Stomach (tissue), 9 donors: Measurements from ENCODE around the gene NFIX. TPM values are rescaled to one million over a fixed set of nuclear protein-coding genes. Genes with fewer than 3 reads are reported as not detected.

Experiments used
- DNase-seq, 2 donors: peaks; one replicate each; pipeline versions ENCODE4 v3.0.0 to v3.0.0-alpha.2; 2013 to 2019
- H3K27ac ChIP-seq, 5 donors: fragments of 200-600 bp in 4 of 5; sonication (generic) in 4 of 5; one replicate each; pipeline ENCODE4 v1.5.1; 2013 to 2019; ENCODE audit warnings: mild to moderate bottlenecking in 1 of 5, moderate library complexity in 1 of 5
- H3K27me3 ChIP-seq, 3 donors: fragments of 200-600 bp; sonication (generic); one replicate each; pipeline ENCODE4 v1.5.1; 2017 to 2019; ENCODE audit warnings: mixed run types in 1 of 3
- H3K36me3 ChIP-seq, 4 donors: fragments of 200-600 bp; sonication (generic); 1 replicate in 3 of 4; 2 replicates in 1 of 4; pipeline ENCODE4 v1.5.1; 2016 to 2019
- H3K4me1 ChIP-seq, 4 donors: fragments of 200-600 bp; sonication (generic); one replicate each; pipeline ENCODE4 v1.5.1; 2016 to 2019
- H3K4me3 ChIP-seq, 4 donors: fragments of 200-600 bp; sonication (generic) in 3 of 4; one replicate each; pipeline ENCODE4 v1.5.1; 2016 to 2019; ENCODE audit warnings: mild to moderate bottlenecking in 1 of 4
- H3K9me3 ChIP-seq, 4 donors: fragments of 200-600 bp; sonication (generic); one replicate each; pipeline ENCODE4 v1.5.1; 2016 to 2019
- EP300 ChIP-seq: sonication (generic); formaldehyde crosslinking; IDR thresholded peaks from one replicate; pipeline ENCODE4 v1.6.1; 2017; ENCODE audit warnings: antibody characterized with exemption
- POLR2A ChIP-seq, 4 donors: fragments of 450-650 bp; IDR thresholded peaks; one replicate each; pipeline ENCODE4 v1.6.1; 2016; ENCODE audit warnings: antibody characterized with exemption in 4 of 4, control low read depth in 2 of 4, mild to moderate bottlenecking in 1 of 4, moderate library complexity in 1 of 4
- POLR2AphosphoS5 ChIP-seq, 3 donors: sonication (generic); formaldehyde crosslinking; IDR thresholded peaks; one replicate each; pipeline ENCODE4 v1.6.1; 2016; ENCODE audit warnings: antibody characterized with exemption in 3 of 3
- WGBS, 5 donors: extraction: QIAGEN DNeasy Blood & Tissue Kit in 3 of 5; methylation state at CpG; one replicate each; pipeline versions ENCODE4 v1.1.5 to v1.1.7; 2013 to 2018; 5-methylcytosine and 5-hydroxymethylcytosine counted together
- intact Hi-C: fragments of 100-400 bp; cut with DNase I; formaldehyde crosslinking; loops from one replicate; pipeline ENCODE4 v1.15.1; 2023; ENCODE audit warnings: low total_unique reads
- polyA plus RNA-seq, 3 donors: library from polyadenylated mRNA; stranded (reverse); fragments of 200-250 nt; gene quantifications; one replicate each; pipeline ENCODE4 v1.2.3, GENCODE V29; 2013
- total RNA-seq, 5 donors: library from RNA; depleted of rRNA; stranded (reverse); fragments of >200 nt; gene quantifications; one replicate each; pipeline versions ENCODE4 v1.1.0 to v1.2.3, GENCODE V29; 2014 to 2016
- TF ChIP-seq, protein P1 (sequence below), 7 experiments: fragments of 450-650 bp in 4 of 7; fragments of 200-600 bp in 3 of 7; sonication (generic) in 3 of 7; IDR thresholded peaks; one replicate each; pipeline ENCODE4 v1.5.1; 2016 to 2019; ENCODE audit warnings: antibody characterized with exemption in 7 of 7, control low read depth in 2 of 7, mild to moderate bottlenecking in 1 of 7
- donor health status: healthy with polysubstance abuse.
- donor health status: Bipolar disorder and iron deficiency.
- donor health status: healthy.

The NFIX gene
- total and polyA plus RNA-seq, 8 donors = 11.5 to 183 (median 37.6) TPM

DNA sequence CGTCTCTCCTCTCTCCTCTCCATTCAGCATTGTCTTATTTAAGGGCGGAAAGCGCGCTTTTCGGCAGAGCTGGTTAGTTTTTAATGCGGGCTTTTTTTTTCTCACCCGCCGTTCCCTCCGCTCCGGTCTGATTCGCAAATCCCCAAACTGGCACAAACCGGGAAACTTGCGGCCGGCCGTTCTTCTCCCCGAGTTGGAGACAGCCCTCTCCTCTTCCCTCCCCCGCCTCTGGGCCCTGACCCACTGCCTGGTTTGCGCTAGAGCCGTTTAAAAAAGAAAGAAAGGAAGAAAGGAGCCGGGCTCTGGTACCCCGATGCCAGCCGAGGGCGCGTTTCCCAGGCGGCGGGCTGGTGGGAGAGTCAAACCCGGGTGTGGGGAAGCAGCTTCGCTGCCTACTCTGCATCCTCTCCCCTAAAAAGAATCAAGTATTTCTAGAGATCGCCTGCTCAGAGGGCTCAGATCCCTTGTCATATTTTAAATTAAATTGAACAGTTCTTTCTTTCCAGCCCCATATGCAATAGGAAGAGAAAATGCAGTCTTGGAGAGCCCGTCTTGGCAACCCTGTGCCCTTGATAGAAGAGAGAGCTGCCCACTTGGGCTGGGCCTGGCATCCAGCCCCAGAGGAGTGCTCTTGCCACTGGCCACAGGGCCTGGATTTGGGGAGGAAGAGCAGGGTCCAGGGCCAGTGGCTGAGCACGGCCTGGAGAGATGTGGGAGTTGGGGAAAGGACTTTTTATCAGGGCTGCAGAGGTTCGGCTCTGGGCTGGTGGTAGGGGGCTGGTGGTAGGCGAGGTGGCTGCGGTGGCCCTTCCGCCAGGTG, 19.0 kb downstream of the NFIX start:
- Histone ChIP-seq H3K4me1 (peaks cover 94 to 100% (median 99%) of the 10 kb centered on the region in 4 donors), H3K27ac (peak overlapping the region; percentile 59 to 94 (median 91)), H3K36me3 (no peaks in the 10 kb centered on the region), H3K27me3 (peaks cover 0 to 54% (median 13%) of the 10 kb centered on the region in 3 donors), H3K4me3 (peak overlapping the region; percentile 25 to 40 (median 31)), H3K9me3 (no peaks in the 10 kb centered on the region)
- DNase-seq = no peak
- 44 to 60% (median 47%) methylated on average over 35 of the region's 35 CpGs for WGBS, 5 donors
- TF ChIP-seq, protein P1, sequence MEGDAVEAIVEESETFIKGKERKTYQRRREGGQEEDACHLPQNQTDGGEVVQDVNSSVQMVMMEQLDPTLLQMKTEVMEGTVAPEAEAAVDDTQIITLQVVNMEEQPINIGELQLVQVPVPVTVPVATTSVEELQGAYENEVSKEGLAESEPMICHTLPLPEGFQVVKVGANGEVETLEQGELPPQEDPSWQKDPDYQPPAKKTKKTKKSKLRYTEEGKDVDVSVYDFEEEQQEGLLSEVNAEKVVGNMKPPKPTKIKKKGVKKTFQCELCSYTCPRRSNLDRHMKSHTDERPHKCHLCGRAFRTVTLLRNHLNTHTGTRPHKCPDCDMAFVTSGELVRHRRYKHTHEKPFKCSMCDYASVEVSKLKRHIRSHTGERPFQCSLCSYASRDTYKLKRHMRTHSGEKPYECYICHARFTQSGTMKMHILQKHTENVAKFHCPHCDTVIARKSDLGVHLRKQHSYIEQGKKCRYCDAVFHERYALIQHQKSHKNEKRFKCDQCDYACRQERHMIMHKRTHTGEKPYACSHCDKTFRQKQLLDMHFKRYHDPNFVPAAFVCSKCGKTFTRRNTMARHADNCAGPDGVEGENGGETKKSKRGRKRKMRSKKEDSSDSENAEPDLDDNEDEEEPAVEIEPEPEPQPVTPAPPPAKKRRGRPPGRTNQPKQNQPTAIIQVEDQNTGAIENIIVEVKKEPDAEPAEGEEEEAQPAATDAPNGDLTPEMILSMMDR (IDR thresholded peaks at IDR 0.05) = no peak
- TF ChIP-seq POLR2AphosphoS5 (IDR thresholded peaks at IDR 0.05) = no peak
- no peak for TF ChIP-seq EP300
- no peak for TF ChIP-seq POLR2A (IDR thresholded peaks at IDR 0.05)
- intact Hi-C loops = no loop called here

DNA sequence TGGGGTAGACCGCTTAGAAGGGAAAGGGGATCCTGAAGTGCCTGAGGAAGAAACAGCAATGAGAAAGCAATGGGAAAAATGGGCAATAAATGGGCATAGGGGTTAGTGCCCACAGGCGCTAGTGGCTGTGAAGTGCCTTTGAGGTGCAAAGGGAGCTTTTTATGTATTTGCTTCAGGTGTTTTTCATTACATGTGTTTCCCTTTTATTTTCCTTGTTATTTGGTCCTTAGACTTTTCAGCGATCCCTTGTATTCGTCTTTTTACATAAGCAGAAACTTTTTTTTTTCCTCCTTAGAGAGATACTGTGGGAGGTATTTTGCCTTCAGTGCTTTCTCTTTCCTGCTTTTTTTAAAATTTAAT, 19.6 kb downstream of the NFIX start:
- intact Hi-C loops = no loop called here
- Histone ChIP-seq H3K9me3 (no peaks in the 10 kb centered on the region), H3K27ac (peak overlapping the region; percentile 47 to 94 (median 91)), H3K4me3 (peak overlapping the region in 1 of 4 donors; percentile 40), H3K36me3 (no peaks in the 10 kb centered on the region), H3K4me1 (peaks cover 92 to 100% (median 99%) of the 10 kb centered on the region in 4 donors), H3K27me3 (peaks cover 0 to 48% (median 13%) of the 10 kb centered on the region in 3 donors)
- TF ChIP-seq POLR2AphosphoS5 (IDR thresholded peaks at IDR 0.05) (no peak), POLR2A (IDR thresholded peaks at IDR 0.05) (no peak), EP300 (no peak)
- TF ChIP-seq, protein P1 (IDR thresholded peaks at IDR 0.05) = no peak
- 60 to 74% (median 69%) methylated on average over 4 of the region's 4 CpGs for WGBS, 5 donors
- DNase-seq = no peak

DNA sequence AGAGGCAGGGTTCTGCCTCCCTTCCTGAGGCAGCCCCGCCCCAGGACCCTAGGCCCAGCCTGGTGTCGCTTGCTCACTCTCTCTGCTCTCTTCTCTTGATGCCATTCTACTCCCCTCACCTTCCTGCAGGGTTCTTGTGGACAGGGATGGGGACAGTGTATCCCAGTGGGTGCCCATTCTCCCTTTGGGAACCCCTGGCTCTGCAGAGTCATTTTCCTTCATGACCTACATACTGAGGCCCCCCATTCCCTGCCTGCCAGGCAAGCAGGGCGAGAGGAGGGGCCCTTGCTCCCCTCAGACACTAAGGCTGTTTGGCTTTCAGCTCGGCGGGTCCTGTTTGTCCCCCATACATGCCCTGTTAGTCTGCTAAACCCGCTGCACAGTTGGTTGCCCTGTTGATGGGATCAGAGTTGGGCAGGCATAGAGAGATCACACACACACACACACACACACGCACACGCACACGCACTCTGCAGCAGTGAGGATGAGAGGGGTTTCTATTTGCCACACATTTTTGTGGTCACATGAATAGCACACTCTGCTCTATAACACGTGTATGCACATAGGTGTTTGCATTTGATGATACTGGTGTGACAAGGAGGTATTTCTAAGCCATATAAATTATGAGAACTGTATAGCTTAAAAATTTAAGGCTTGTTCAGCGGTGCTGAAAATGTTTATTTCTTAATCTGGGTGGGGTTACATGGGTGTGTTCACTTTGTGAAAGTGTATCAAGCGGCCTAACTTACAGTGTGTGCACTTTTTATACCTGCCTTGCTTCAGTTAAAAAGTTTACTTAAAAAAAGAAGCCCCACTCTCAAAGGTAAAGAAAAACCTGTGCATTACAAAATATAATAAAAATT, 20.3 kb downstream of the NFIX start:
- no peak for TF ChIP-seq EP300
- no peak for TF ChIP-seq POLR2AphosphoS5 (IDR thresholded peaks at IDR 0.05)
- no peak for TF ChIP-seq POLR2A (IDR thresholded peaks at IDR 0.05)
- TF ChIP-seq, protein P1 (IDR thresholded peaks at IDR 0.05) = no peak
- H3K27me3 ChIP-seq = peaks cover 0 to 41% (median 13%) of the 10 kb centered on the region in 3 donors
- 31 to 48% (median 36%) methylated on average over 12 of the region's 12 CpGs for WGBS, 5 donors
- H3K36me3 ChIP-seq = no peaks in the 10 kb centered on the region
- intact Hi-C loops = no loop called here
- H3K27ac ChIP-seq = peak overlapping the region; percentile 47 to 94 (median 91)
- H3K4me1 ChIP-seq = peaks cover 92 to 100% (median 99%) of the 10 kb centered on the region in 4 donors
- no peak for DNase-seq
- H3K9me3 ChIP-seq = no peaks in the 10 kb centered on the region
- H3K4me3 ChIP-seq = peak overlapping the region in 1 of 4 donors; percentile 18

DNA sequence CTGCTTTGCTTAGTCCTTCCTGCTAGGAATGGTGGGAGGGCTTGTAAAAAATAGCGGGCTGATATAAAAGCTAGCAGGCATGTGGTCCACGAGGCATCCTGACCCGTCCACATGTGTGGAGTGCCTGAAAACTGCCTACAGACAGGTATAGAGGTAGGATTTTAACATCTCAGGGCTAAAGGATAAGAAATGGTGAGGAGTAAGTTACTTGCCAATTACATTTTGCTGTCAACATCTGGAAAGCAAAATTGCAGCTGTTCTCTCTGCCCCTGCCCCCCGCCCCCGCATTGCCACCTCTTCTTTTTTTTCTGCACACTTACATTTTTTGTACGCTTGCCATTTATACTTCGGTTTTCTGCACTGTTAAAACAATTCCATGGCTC, 21.0 kb downstream of the NFIX start:
- Histone ChIP-seq H3K9me3 (no peaks in the 10 kb centered on the region), H3K27me3 (peaks cover 0 to 34% (median 9%) of the 10 kb centered on the region in 3 donors), H3K4me3 (peak overlapping the region in 1 of 4 donors; percentile 18), H3K4me1 (peaks cover 91 to 100% (median 99%) of the 10 kb centered on the region in 4 donors), H3K27ac (peak overlapping the region; percentile 33 to 94 (median 91)), H3K36me3 (no peaks in the 10 kb centered on the region)
- WGBS, 5 donors = 39 to 51% (median 43%) methylated on average over 7 of the region's 7 CpGs
- no peak for DNase-seq
- intact Hi-C loops = no loop called here
- TF ChIP-seq EP300 = no peak
- no peak for TF ChIP-seq POLR2AphosphoS5 (IDR thresholded peaks at IDR 0.05)
- no peak for TF ChIP-seq POLR2A (IDR thresholded peaks at IDR 0.05)
- TF ChIP-seq, protein P1 (IDR thresholded peaks at IDR 0.05) = no peak
